H9 (cell line): ENCODE data around the gene C3orf22. TPM values are rescaled to one million over a fixed set of nuclear protein-coding genes. Genes with fewer than 3 reads are reported as not detected.

Experiments
- DNase-seq: peaks from one replicate; pipeline ENCODE4 v3.0.0-alpha.2; 2017
- H2AFZ ChIP-seq: one replicate; pipeline ENCODE4 v1.6.1; 2013; ENCODE audit warnings: mild to moderate bottlenecking, low read length, control low read depth, moderate library complexity
- H2AK5ac ChIP-seq: 2 replicates; pipeline ENCODE4 v1.6.1; 2013; ENCODE audit warnings: low read length, control low read depth, mixed read lengths; ENCODE audit not compliant: insufficient read length
- H2BK120ac ChIP-seq: one replicate; pipeline ENCODE4 v1.6.1; 2013; ENCODE audit warnings: low read depth, mild to moderate bottlenecking, low read length, control low read depth, inconsistent platforms; ENCODE audit not compliant: poor library complexity, severe bottlenecking
- H2BK12ac ChIP-seq: 2 replicates; pipeline ENCODE4 v1.6.1; 2013; ENCODE audit warnings: low read length, control low read depth, mixed read lengths, low read depth; ENCODE audit not compliant: insufficient read length
- H2BK15ac ChIP-seq: 2 replicates; pipeline ENCODE4 v1.6.1; 2013; ENCODE audit warnings: low read depth, low read length, control low read depth
- H2BK20ac ChIP-seq: one replicate; pipeline ENCODE4 v1.6.1; 2013; ENCODE audit warnings: low read depth, mild to moderate bottlenecking, low read length, control low read depth, inconsistent platforms; ENCODE audit not compliant: poor library complexity, severe bottlenecking
- H2BK5ac ChIP-seq: 2 replicates; pipeline ENCODE4 v1.6.1; 2013; ENCODE audit warnings: low read length, control low read depth, mixed read lengths; ENCODE audit not compliant: insufficient read length
- H3K14ac ChIP-seq: 2 replicates; pipeline ENCODE4 v1.6.1; 2013; ENCODE audit warnings: low read length, control low read depth; ENCODE audit not compliant: insufficient read depth
- H3K18ac ChIP-seq: 2 replicates; pipeline ENCODE4 v1.6.1; 2013; ENCODE audit warnings: low read depth, mild to moderate bottlenecking, mixed read lengths, low read length, control low read depth; ENCODE audit not compliant: insufficient read length
- H3K23ac ChIP-seq: 2 replicates; pipeline ENCODE4 v1.6.1; 2013; ENCODE audit warnings: low read length, control low read depth, mixed read lengths, low read depth; ENCODE audit not compliant: insufficient read length
- H3K23me2 ChIP-seq: 2 replicates; pipeline ENCODE4 v1.6.1; 2013; ENCODE audit warnings: low read depth, mild to moderate bottlenecking, mixed read lengths, low read length, control low read depth; ENCODE audit not compliant: insufficient read length, poor library complexity, severe bottlenecking
- H3K27ac ChIP-seq: 2 replicates; pipeline ENCODE4 v1.5.1; 2013; ENCODE audit warnings: low read length, control low read depth, mixed read lengths, low read depth; ENCODE audit not compliant: insufficient read length
- H3K27me3 ChIP-seq: 2 replicates; pipeline ENCODE4 v1.6.1; 2013; ENCODE audit warnings: low read length, control low read depth, inconsistent platforms; ENCODE audit not compliant: insufficient read depth
- H3K4ac ChIP-seq: 2 replicates; pipeline ENCODE4 v1.6.1; 2013; ENCODE audit warnings: low read depth, mild to moderate bottlenecking, control low read depth, inconsistent platforms, low read length, moderate library complexity
- H3K4me1 ChIP-seq: 2 replicates; pipeline ENCODE4 v1.6.1; 2013; ENCODE audit warnings: low read length, control low read depth, inconsistent platforms; ENCODE audit not compliant: insufficient read depth
- H3K4me2 ChIP-seq: 2 replicates; pipeline ENCODE4 v1.6.1; 2013; ENCODE audit warnings: low read length, control low read depth, mixed read lengths; ENCODE audit not compliant: insufficient read length, insufficient read depth
- H3K56ac ChIP-seq: 2 replicates; pipeline ENCODE4 v1.6.1; 2013; ENCODE audit warnings: low read depth, mild to moderate bottlenecking, mixed read lengths, low read length, control low read depth; ENCODE audit not compliant: insufficient read length
- H3K79me1 ChIP-seq: 2 replicates; pipeline ENCODE4 v1.6.1; 2013; ENCODE audit warnings: low read depth, mild to moderate bottlenecking, moderate library complexity, low read length, control low read depth, inconsistent platforms; ENCODE audit not compliant: insufficient read depth, poor library complexity, severe bottlenecking
- H3K79me2 ChIP-seq: 2 replicates; pipeline ENCODE4 v1.6.1; 2013; ENCODE audit warnings: low read length, control low read depth, inconsistent platforms; ENCODE audit not compliant: insufficient read depth
- H3K9ac ChIP-seq: 2 replicates; pipeline ENCODE4 v1.6.1; 2013; ENCODE audit warnings: low read length, control low read depth, mixed read lengths; ENCODE audit not compliant: insufficient read length; ENCODE audit errors: extremely low read depth
- H3K9me3 ChIP-seq: one replicate; pipeline ENCODE4 v1.6.1; 2013; ENCODE audit warnings: low read depth, low read length, inconsistent platforms; ENCODE audit not compliant: control insufficient read depth
- H3T11ph ChIP-seq: one replicate; pipeline ENCODE4 v1.6.1; 2013; ENCODE audit warnings: mild to moderate bottlenecking, low read length, control low read depth, inconsistent platforms
- H4K20me1 ChIP-seq: one replicate; pipeline ENCODE4 v1.6.1; 2013; ENCODE audit not compliant: control insufficient read depth, insufficient read length, insufficient read depth
- H4K5ac ChIP-seq: 2 replicates; pipeline ENCODE4 v1.6.1; 2013; ENCODE audit warnings: low read depth, mild to moderate bottlenecking, mixed read lengths, low read length, control low read depth; ENCODE audit not compliant: insufficient read length
- H4K8ac ChIP-seq: replicated peaks from 2 replicates; pipeline ENCODE4 v1.6.1; 2013; ENCODE audit warnings: low read length, control low read depth, mixed read lengths, low read depth; ENCODE audit not compliant: insufficient read length
- H4K91ac ChIP-seq: 2 replicates; pipeline ENCODE4 v1.6.1; 2013; ENCODE audit warnings: low read depth, mild to moderate bottlenecking, moderate library complexity, mixed read lengths, low read length, control low read depth; ENCODE audit not compliant: insufficient read length
- H3K27ac Mint-ChIP-seq, 3 experiments: 2 replicates in 2 of 3; 3 replicates in 1 of 3; pipeline ENCODE4 v1.8.0; 2020 to 2021; ENCODE audit warnings: mixed read lengths in 3 of 3, mild to moderate bottlenecking in 1 of 3, moderate library complexity in 1 of 3
- H3K27me3 Mint-ChIP-seq: 2 replicates; pipeline ENCODE4 v1.8.0; 2021; ENCODE audit warnings: low read depth, mild to moderate bottlenecking, moderate library complexity, mixed read lengths
- H3K36me3 Mint-ChIP-seq, 3 experiments: 2 replicates in 2 of 3; 3 replicates in 1 of 3; pipeline ENCODE4 v1.8.0; 2020 to 2021; ENCODE audit warnings: low read depth in 3 of 3, mixed read lengths in 3 of 3; ENCODE audit not compliant: insufficient read depth in 1 of 3
- H3K4me1 Mint-ChIP-seq, 2 experiments: 2 replicates each; pipeline ENCODE4 v1.8.0; 2020; ENCODE audit warnings: mixed read lengths in 2 of 2
- H3K4me3 Mint-ChIP-seq, 2 experiments: 2 replicates in 1 of 2; 3 replicates in 1 of 2; pipeline ENCODE4 v1.8.0; 2020 to 2021; ENCODE audit warnings: mild to moderate bottlenecking in 2 of 2, mixed read lengths in 2 of 2, moderate library complexity in 1 of 2
- H3K9me3 Mint-ChIP-seq, 2 experiments: 2 replicates in 1 of 2; 3 replicates in 1 of 2; pipeline ENCODE4 v1.8.0; 2020; ENCODE audit warnings: mild to moderate bottlenecking in 2 of 2, mixed read lengths in 2 of 2, moderate library complexity in 1 of 2
- CTCF ChIP-seq: fragments of 200-600 bp; sonication (generic); conservative IDR thresholded peaks from 3 replicates; pipeline ENCODE4 v1.8.0; 2021; ENCODE audit warnings: antibody characterized with exemption, mild to moderate bottlenecking
- WGBS: extraction: QIAGEN DNeasy Blood & Tissue Kit; methylation state at CpG from one replicate; pipeline ENCODE4 v1.1.7; 2013; ENCODE audit warnings: missing lambda C conversion rate, low lambda C conversion rate, mixed read lengths; ENCODE audit not compliant: insufficient read length; ENCODE audit errors: extremely low coverage; 5-methylcytosine and 5-hydroxymethylcytosine counted together
- total RNA-seq: library from RNA; stranded (reverse); gene quantifications from 2 replicates; pipeline ENCODE4 v1.2.1, GENCODE V29; 2021

Gene C3orf22
- total RNA-seq, 1 experiment from 2014 or later = not detected

GRCh38 chr3:126578702-126579101, 20.0 kb upstream of the C3orf22 start:
- H3K27ac Mint-ChIP-seq = no peak overlapping the region
- H3K23me2 ChIP-seq = no peaks in the 10 kb centered on the region
- no peak overlapping the region for H4K91ac ChIP-seq
- H3T11ph ChIP-seq = no peak overlapping the region
- H3K56ac ChIP-seq = no peak overlapping the region
- H3K4me1 Mint-ChIP-seq = peaks cover 0 to 3% of the 10 kb centered on the region in 2 experiments; a peak in 2 of 4 replicates
- H3K9me3 Mint-ChIP-seq = peaks cover 0 to 4% of the 10 kb centered on the region in 2 experiments; a peak in 2 of 5 replicates
- no peak overlapping the region for H4K5ac ChIP-seq
- no peak overlapping the region for H3K27ac ChIP-seq
- H3K79me1 ChIP-seq = no peaks in the 10 kb centered on the region
- no peak overlapping the region for H3K23ac ChIP-seq
- no peak overlapping the region for H3K4me3 Mint-ChIP-seq
- H3K79me2 ChIP-seq = no peaks in the 10 kb centered on the region
- H2BK120ac ChIP-seq = no peak overlapping the region
- no peak overlapping the region for H2AK5ac ChIP-seq
- WGBS = no CpG with 5 or more reads among the region's 7 CpGs
- no peak overlapping the region for H2AFZ ChIP-seq
- H3K9ac ChIP-seq = no peak overlapping the region
- TF ChIP-seq CTCF = no peak
- H3K9me3 ChIP-seq = no peaks in the 10 kb centered on the region
- H4K8ac ChIP-seq = no peak overlapping the region
- no peak overlapping the region for H2BK15ac ChIP-seq
- no peak overlapping the region for H2BK20ac ChIP-seq
- no peak overlapping the region for H3K18ac ChIP-seq
- H4K20me1 ChIP-seq = no peaks in the 10 kb centered on the region
- H3K4ac ChIP-seq = no peak overlapping the region
- no peak overlapping the region for H2BK5ac ChIP-seq
- H2BK12ac ChIP-seq = no peak overlapping the region
- peaks cover 5% of the 10 kb centered on the region; the same call in 1 of the 2 replicates for H3K27me3 Mint-ChIP-seq
- no peak overlapping the region for H3K4me2 ChIP-seq
- H3K14ac ChIP-seq = no peak overlapping the region
- H3K36me3 Mint-ChIP-seq = no peaks in the 10 kb centered on the region
- no peaks in the 10 kb centered on the region for H3K27me3 ChIP-seq
- DNase-seq = no peak
- H3K4me1 ChIP-seq = no peaks in the 10 kb centered on the region
